Measurements from ENCODE around the gene SGSH.

SGSH gene

DNA sequence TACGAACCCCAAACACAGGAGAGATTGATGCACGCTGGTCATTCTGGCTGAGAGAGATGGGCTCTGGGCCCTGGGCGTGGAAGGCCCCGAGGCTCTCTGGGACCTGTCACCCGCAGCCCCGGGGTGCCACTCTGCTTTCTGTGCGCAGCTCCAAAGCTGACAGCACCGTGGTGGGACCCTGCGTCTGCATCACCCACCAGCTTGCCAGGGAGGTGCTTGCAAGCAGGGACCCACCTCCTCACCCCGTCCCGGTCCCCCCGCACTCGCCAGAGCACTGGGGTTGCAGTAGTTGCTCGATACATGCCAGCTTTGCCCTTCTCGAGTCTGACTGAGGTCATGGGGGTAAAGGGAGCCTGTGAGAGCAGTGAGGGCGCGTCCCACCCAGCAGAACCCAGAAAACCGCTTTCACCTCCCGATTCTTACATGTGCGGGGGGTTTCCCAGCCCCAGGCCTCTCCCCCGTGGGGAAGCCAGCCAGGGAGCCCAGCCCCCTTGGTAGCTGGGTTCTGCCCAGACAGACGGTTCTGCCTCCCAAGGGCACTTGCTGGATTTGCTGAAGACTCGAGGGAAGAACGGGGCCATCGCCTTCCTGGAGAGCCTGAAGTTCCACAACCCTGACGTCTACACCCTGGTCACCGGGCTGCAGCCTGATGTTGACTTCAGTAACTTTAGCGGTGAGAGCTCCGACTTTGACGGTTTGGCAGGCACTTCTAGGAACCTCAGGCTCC lies 37.9 kb downstream of the SGSH start:
- DNase-seq = no peak

DNA sequence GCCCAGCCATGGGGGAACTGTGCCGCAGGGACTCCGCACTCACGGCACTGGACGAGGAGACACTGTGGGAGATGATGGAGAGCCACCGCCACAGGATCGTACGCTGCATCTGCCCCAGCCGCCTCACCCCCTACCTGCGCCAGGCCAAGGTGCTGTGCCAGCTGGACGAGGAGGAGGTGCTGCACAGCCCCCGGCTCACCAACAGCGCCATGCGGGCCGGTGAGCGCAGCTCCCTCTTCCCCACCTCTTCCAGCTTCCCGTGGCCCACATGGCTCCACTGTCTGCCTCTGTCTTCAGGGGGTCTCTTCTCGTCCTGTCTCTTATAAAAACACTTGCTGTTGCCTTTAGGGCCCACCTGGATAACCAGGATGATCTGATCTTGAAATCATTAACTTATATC lies 38.7 kb downstream of the SGSH start:
- DNase-seq = no peak

GRCh38 chr17:80180192-80180591 lies 39.9 kb downstream of the SGSH start:
- no peak for DNase-seq

DNA sequence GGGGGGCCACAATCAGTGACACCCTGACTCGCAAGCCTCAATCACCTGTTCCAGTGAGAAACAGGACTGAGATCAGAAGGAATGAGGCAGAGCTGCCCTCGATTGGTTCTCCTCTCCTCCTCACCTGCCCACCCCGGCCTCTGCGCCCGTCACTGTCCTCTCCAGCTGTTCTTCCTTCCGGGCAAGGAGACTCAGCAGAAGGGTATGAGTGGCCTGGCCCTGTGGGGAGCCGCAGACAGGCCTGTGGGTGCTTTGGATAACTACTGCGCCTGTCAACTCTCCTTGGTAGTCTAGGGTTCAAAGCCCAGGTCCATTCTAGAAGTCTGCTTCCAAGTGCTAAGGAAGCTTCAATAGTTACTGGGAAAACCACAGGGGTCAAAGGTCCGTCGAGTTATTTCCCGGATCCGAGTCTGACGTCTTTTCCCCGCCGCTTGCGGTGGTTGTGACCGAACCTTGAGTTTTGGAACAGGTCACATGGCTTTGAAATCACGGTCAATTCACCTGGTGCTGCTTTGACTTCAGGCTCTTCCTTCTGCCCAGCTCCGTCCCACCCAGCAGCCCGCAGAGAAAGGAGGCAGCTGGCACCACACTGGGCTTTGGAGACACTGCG lies 42.0 kb downstream of the SGSH start:
- no peak for DNase-seq

DNA sequence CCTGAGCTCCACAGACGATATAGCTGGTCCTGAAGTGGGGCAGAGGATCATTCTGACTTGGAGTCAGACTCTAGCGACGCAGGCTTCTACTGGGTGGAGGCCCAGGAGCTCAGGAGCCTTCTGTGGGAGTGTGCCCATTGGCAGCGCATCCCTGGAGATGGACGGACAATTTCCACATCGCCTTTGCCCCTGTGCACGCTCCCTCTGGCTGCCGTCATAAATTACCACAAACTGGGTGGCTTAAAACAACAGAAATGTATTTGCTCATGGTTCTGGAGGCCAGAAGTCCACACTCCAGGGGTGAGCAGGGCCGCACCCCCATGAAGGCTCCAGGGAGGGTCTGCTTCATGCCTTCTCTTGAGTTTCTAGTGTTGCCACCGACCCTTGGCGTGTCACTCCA lies 43.4 kb downstream of the SGSH start:
- no peak for DNase-seq

- no peak for DNase-seq
These were observed 46.2 kb downstream of the SGSH start for GRCh38 chr17:80173916-80174315.

DNA sequence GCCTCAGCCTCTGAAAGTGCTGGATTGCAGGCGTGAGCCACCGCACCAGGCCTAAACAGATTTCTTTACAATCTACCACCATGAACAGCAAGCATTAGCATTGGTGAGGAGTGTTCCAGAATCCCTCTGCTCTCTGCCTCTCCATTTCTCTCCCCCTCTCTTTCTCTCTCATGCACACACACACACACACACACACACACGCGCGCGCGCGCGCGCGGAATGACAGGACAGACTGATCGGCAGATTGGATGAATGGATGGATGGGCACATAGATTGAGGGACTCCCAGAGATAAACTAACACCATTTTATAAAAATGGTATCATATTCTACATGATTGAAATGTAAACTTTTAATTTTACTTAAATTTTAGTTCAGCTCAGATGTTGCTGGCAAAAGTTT lies 47.0 kb downstream of the SGSH start:
- DNase-seq = no peak

- no peak for DNase-seq
These were observed 48.5 kb downstream of the SGSH start for GRCh38 chr17:80171681-80172080.

DNA sequence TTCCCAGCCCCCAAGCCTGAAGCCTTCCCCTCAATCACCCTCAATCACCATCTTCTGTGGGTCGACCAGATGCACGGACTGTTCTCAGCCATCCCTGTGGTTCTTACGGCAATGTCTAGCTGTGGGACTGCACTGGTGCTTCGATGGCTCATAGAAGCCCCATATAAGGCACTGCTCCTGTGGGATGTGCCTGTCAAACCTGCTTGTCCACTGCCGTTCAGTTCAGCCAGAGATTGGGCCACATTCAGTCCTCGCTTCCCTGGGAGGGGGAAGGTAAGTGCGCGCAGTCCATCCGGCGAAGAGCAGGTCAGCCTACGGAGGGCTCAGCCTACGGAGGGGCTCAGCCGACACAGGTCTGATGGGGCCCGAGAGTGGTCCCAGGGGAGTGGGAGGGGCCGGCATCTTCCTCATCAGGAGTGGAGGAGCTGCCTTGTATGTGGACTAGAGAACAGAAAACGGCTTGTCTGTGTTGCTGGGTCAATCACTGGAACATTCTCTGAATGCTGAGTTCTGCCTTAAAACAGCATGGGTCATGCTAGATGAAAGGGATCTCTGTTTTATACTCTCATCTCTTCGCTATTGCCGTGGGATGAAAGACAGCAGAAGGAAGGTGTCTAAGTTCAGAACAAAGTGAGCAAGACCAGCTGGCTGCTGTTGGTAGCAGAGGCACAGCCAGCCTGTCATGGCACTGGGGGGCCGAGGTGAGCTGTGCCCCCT lies 50.2 kb downstream of the SGSH start, which contains the start of gene CARD14:
TSS of gene CARD14 (plus strand) at position 247 of the 717 bp plus-strand sequence. CDS start 11,409 bp downstream, outside the sequence.
- DNase-seq = no peak

DNA sequence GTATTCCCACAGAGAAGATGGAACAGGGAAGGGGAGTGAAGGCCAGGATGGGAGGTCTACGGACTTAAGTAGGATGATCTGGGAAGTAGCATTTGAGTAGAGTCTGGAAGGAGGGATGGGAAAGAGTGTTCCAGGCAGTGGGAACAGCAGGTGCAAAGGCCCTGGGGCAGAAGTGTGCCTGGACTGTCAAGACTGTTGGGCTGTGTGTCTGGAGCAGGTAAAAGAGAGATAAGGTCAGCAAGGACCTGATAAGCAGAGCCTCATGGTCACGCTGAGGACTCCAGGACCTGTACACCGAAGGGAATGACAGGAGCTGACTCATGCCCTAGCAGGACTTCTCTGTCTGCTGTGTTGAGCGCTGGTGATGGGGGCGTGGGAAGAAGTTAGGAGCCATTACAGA lies 51.0 kb downstream of the SGSH start:
- DNase-seq = no peak

DNA sequence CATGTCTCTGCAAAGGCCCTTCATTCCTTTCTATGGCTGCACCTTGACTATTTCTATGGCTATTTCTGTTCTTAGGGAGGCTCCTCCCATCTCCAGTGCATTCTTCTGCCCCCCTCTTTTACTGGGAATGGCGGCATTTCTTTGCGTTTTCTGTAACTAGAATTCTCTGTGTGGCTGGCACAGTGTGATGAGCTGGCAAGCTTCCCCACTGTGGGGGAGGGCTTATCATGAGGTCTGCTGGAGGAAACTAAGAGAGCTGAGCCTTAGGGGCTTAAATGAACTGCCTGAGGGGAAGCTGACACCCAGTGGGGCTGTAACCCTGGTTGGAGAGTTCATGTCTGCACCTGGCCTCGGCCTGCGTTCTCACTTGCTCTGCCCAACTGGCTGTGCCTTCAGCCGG lies 51.8 kb downstream of the SGSH start:
- no peak for DNase-seq

GRCh38 chr17:80166446-80166845 lies 53.7 kb downstream of the SGSH start:
- no peak for DNase-seq

GRCh38 chr17:80164185-80164584 lies 55.9 kb downstream of the SGSH start:
- no peak for DNase-seq

DNA sequence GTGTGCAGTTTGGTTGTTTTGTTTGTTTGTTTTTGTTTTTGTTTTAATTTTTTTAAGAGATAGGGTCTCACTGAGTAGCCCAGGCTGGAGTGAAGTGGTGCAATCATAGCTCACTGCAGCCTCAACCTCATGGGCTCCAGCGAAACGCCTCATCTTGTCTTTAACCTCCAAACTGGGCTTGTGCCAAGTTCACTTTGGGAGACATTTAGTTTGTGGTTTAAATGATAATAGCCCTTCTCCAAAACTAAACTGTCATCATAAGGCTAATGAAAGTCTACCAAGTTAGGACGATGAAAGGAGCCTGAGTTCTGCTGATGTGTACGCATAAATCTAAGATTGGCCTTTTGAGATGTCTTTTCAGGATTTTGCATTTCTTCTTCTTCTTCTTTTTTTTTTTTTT lies 56.8 kb downstream of the SGSH start:
- DNase-seq = no peak

- DNase-seq = no peak
These were observed 59.6 kb downstream of the SGSH start for GRCh38 chr17:80160536-80160935.

All from NCI-H2029 (cell line).